Non-pigmented ciliary epithelial cell (primary cell): Measurements from ENCODE around the gene TAS2R4.
"Not testable (repeated sequence)": the region's sequence is repeated elsewhere in the genome, so short reads cannot be mapped to it uniquely, and the experiment has no call there.

ENCODE experiments used
- DNase-seq: peaks from one replicate; pipeline ENCODE4 v3.0.0-alpha.2; 2010; ENCODE audit warnings: low read depth

The TAS2R4 gene, protein sequence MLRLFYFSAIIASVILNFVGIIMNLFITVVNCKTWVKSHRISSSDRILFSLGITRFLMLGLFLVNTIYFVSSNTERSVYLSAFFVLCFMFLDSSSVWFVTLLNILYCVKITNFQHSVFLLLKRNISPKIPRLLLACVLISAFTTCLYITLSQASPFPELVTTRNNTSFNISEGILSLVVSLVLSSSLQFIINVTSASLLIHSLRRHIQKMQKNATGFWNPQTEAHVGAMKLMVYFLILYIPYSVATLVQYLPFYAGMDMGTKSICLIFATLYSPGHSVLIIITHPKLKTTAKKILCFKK

DNA sequence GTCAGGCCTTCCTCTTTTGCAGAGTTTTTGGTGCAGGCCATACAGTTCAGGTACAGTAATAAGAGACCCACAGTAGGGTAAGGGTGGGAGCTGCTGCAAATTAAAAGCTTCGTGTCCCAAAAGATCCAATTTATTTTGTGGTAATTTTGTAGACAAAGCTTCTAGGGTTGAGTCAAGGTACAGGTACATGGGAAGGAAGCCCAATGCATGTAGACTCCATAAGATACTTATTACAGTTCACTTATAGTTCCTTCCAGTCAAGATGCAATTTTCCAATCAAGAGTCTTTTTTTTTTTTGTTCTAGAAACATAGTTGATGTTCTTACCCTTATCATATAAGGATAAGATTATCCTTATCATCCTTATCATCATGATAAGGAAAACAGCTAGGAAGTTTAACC lies at the start of gene TAS2R4:
TSS of gene TAS2R4 (plus strand) at position 301 of the 400 bp plus-strand sequence. CDS start 1,815 bp downstream, outside the sequence.
- no peak for DNase-seq

GRCh38 chr7:141729020-141729419 lies 47.5 kb upstream of the TAS2R4 start:
- DNase-seq, result no peak

DNA sequence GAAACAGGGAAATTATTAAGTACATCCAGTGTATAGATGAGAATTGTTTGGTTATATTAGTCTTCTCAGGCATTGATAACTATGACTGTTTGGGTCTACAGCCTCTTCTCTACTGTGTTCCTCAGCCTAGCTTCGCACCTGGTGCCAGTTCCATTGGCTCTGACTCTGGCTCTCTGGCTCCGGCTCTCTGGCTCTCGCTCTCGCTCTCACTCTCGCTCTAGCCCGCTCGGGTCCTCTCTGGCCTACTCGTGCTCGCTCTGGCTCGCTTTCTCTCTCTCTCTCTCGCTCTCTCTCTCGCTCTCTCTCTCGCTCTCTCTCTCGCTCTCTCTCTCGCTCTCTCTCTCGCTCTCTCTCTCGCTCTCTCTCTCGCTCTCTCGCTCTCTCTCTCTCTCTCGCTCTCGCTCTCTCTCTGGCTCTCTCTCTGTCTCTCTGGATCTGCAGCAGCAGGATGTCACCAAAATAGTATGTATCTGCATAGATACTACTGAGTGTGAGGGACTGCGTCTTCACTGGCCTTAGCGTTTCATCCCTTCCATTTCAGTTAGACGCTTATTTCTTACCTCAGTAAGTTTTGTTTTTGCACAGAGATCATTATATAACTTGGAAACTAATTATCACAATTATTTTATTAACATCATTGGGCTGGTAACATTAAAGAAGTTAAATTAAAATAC lies 44.9 kb upstream of the TAS2R4 start:
- no peak for DNase-seq

GRCh38 chr7:141737118-141737835 lies 39.2 kb upstream of the TAS2R4 start:
- no peak for DNase-seq

GRCh38 chr7:141737836-141738591 lies 38.5 kb upstream of the TAS2R4 start, which contains the start of gene SSBP1:
TSS of gene SSBP1 (plus strand) at chr7:141738358. CDS start at chr7:141739167, 809 bp downstream.
- DNase-seq, result peak; percentile 87

DNA sequence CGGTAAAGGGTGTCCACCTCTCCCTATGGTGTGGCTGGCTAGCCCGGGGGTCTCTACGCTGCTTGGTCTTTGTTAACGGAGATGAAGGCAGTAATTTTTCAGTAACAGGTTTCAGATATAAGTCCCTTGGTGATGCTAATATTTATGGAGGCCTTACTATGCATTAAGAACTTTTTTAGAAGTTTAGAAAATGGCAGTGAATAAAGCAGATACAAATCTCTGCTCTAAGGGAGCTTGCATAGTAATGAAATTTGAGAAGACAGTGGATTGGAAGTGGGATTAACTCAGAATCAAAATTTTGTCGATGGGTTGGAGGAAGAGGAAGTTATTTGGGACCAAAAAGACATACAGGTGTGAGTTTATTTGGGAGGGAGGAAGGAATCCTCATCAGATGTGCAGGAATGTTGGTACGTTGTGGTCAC lies 37.9 kb upstream of the TAS2R4 start:
- no peak for DNase-seq

GRCh38 chr7:141739250-141739649 lies 37.2 kb upstream of the TAS2R4 start:
- no peak for DNase-seq

GRCh38 chr7:141742229-141742628 lies 34.2 kb upstream of the TAS2R4 start:
- DNase-seq, result no peak

GRCh38 chr7:141744131-141744530 lies 32.3 kb upstream of the TAS2R4 start:
- DNase-seq, result no peak

- peak; percentile 32 for DNase-seq
These were observed 28.1 kb upstream of the TAS2R4 start for GRCh38 chr7:141748396-141748795.

DNA sequence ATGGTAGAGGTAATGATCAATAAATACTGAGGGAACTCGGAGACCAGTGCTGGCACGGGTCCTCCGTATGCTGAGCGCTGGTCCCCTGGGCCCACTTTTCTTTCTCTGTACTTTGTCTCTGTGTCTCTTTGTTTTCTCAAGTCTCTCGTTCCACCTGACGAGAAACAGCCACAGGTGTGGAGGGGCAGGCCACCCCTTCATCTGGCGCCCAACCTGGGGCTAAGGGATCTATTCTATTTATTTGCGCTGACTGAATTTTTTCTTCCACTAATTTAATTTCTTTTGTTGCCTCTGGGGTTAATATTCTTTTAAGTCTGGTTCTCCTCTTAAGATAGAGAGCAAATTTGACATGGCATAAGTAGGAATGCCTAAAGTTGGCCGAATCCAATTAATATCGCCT lies 24.6 kb upstream of the TAS2R4 start:
- not testable (repeated sequence) for DNase-seq

- no peak for DNase-seq
These were observed 23.8 kb upstream of the TAS2R4 start for GRCh38 chr7:141752634-141753033.

GRCh38 chr7:141754939-141755338 lies 21.5 kb upstream of the TAS2R4 start:
- no peak for DNase-seq

- no peak for DNase-seq
These were observed 12.7 kb upstream of the TAS2R4 start, which contains the start of gene TAS2R3 for GRCh38 chr7:141763797-141764196. TSS of gene TAS2R3 (plus strand) at chr7:141764097. CDS start at chr7:141764159, 62 bp downstream.

DNA sequence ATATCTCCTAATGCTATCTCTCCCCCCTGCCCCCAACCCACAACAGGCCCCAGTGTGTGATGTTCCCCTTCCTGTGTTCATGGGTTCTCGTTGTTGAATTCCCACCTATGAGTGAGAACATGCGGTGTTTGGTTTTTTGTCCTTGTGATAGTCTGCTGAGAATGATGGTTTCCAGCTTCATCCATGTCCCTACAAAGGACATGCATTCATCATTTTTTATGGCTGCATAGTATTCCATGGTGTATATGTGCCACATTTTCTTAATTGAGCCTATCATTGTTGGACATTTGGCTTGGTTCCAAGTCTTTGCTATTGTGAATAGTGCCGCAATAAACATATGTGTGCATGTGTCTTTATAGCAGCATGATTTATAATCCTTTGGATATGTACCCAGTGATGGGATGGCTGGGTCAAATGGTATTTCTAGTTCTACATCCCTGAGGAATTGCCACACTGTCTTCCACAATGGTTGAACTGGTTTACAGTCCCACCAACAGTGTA lies 6.3 kb upstream of the TAS2R4 start:
- not testable (repeated sequence) for DNase-seq

GRCh38 chr7:141785706-141786552 lies 9.5 kb downstream of the TAS2R4 start:
- DNase-seq, result peak; percentile 11

DNA sequence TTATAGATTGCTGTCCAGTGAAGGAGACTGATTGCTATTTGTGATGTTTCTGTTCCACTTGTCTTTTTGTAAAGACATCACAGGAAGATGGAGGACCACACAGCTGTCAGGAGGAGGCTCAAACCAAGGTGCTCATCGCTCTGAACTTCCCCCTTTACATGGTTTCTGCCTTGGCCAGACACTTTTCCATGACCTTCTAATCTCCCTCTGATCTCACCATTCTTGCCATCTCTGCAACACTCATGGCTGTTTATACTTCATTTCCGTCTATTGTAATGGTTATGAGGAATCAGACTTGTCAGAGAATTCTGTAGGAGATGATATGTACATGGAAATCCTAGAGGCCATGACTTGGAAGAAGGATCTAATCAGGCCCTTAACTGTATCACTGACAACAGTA lies 11.8 kb downstream of the TAS2R4 start:
- no peak for DNase-seq

DNA sequence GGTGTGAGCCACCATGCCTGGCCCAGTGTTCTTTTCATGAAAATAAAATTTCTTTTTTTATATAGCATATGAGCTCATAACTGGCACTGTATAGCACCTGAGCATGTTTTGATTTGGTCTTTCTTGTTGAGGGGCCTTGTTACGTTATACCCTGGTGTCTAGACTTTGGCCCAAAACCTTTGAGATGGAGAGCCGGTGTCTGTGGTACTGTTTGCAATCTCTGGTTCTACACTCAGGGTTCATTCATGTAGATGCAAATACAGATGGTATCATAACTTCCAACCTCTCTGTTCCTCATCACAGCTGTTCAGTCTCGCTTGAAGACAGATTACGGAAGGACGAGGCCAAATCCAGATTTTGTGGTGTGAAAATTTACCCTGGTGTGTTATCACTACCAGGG lies 13.4 kb downstream of the TAS2R4 start, which contains the start of gene TAS2R5:
TSS of gene TAS2R5 (plus strand) at position 301 of the 400 bp plus-strand sequence. CDS start 145 bp downstream, outside the sequence.
- no peak for DNase-seq

GRCh38 chr7:141792526-141792925 lies 16.1 kb downstream of the TAS2R4 start:
- DNase-seq, result no peak

GRCh38 chr7:141820067-141820466 lies 43.6 kb downstream of the TAS2R4 start:
- DNase-seq, result no peak

DNA sequence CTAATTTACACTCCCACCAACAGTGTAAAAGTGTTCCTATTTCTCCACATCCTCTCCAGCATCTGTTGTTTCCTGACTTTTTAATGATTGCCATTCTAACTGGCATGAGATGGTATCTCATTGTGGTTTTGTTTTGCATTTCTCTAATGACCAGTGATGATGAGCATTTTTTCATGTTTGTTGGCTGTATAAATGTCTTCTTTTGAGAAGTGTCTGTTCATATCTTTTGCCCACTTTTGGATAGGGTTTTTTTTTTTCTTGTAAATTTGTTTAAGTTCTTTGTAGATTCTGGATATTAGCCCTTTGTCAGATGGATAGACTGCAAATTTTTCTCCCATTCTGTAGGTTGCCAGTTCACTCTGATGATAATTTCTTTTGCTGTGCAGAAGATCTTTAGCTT lies 46.0 kb downstream of the TAS2R4 start:
- DNase-seq, result not testable (repeated sequence)
